Umbilical cord (tissue), 2 donors: Measurements from ENCODE around the gene BRPF3. TPM values are rescaled to one million over a fixed set of nuclear protein-coding genes. Genes with fewer than 3 reads are reported as not detected.

Source experiments
- DNase-seq: peaks from one replicate; pipeline ENCODE4 v3.0.0-alpha.2; 2015; ENCODE audit warnings: low spot score
- total RNA-seq: library from RNA; depleted of rRNA; stranded (reverse); fragments of >200 nt; gene quantifications from one replicate; pipeline ENCODE4 v1.2.3, GENCODE V29; 2014; ENCODE audit warnings: low replicate concordance; ENCODE audit not compliant: insufficient read depth

The BRPF3 gene
- 9.4 TPM for total RNA-seq

DNA sequence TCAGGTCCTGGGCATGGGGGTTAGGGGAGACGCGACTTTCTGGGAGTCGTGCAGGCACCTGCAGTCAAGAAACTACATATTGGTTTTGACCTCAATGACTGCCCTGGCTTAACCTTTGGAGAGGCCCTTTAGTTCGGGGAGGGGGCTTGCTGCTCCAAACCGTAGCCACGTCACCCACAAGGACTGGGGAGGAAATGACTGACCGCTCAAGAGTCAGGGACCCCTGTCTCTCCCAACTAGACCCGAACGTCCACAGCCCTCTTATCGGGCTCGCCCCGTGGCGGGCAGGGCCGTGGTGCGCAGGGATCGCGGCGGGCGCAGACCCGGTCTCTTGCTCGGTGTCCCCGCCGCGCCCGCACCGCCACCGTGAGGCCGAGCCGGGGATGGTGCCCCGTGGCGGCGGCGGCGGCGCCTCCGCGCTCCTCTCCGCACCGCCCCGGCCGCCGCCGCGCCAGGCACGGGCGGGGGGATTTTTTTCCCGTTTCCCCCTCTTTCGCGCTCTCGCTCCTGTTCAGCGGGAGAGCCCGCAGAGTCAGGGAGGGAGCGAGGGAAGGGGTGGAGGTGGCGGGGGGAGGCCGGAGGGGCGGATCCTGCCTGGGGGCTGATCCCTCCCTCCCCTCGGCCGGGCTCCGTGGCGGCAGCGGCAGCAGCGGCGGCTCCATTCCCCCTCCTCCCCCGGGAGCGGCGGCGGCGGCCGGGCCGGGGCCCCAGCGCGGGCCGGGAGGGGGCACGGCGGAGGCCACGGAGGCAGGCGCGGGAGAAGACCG, at the start of gene BRPF3:
BRPF3 (plus strand) TSS at position 632 of the 767 bp plus-strand sequence. CDS start 3,579 bp downstream, outside the sequence.
- peak; percentile 85 for DNase-seq

DNA sequence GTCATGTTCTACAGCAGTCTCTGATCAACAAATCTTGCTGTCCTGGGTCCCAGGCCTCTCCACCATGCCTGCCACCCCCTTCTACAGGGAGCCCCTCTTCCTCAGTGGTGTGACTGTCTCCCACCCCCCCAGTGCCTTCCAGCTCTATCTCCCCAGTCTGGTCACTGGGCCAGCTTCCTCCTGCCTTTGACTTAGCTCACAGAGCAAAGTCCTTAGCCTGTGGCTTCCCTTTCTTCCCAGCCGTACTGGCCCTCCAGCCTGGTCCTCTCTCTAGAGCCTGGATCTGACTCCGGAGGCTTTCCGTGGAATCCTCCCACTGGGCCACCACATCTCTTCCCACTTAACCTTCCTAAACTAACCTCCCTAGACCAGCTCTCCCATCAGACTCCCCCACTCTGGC, 49.2 kb upstream of the BRPF3 start:
- DNase-seq = no peak

DNA sequence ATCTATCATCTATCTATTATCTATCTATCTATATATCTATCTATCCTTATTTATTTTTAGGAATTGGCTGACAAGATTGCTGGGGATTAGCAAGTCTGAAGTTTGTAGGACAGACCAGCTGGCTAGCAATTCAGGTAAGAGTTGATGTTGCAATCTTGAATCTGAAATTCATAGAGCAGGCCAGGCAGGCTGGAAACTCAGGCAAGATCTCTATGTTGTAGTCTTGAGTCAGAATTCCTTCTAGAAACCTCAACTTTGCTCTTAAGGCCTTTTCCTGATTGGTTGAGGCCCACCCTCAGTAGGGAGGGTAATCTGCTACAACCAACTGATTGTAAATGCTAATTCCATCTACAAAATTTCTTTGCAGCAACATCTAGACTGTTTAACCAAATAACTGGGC, 47.1 kb upstream of the BRPF3 start:
- no peak for DNase-seq

DNA sequence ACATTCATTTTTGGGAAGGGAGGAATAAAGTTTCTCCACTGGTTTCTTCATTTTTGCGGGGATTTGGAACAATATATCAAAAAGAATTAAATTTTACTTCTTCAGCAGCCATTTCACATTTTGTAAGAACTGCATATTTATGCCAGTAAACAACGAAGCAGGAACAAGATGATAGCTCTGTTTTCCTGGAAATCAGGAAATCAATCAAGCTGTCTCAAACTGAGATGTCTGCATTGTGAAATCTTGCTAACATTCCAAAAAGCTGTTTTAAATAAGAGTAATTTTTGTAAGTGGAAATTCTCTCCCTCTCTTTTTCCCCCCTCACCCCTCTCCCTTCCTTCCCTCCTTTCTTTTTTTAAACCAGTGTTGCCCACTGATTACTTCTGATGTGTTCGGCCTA, 46.3 kb upstream of the BRPF3 start:
- DNase-seq = no peak

DNA sequence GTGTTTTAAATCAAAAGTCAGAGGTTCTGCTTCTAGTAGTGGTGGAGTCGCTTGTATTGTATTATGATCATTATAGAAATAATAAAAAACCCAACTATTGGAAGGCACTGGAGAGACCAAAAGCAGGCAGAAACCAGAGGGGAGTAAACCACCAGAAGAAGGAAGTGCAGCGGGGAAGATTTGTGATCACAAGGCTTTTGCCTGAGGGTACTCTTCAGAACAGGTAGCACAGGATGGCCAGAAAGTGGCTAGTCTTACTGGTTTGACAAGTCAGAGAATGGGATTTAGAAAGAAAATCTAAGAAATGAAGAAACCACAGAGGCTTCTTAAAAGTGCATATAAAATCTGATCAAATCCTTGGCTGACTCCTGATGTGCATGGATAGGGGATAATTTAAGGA, 42.3 kb upstream of the BRPF3 start:
- DNase-seq = no peak

DNA sequence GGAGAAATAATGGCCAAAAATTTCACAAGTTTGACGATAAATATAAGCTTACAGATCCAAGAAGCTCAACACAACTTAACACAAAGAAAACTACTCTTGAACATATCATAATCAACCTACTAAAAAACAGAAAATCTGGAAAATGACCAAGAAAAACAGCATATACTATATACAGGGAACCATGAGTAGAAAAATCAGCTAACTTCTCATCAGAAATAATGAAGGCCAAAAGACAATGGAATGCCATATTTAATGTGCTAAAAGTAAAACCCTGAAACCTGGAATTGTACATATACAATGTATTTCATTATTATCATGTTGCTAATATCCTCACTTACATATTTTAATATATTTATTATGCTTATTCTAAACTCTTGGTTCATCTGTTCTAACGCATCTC, 40.9 kb upstream of the BRPF3 start:
- DNase-seq = no peak

DNA sequence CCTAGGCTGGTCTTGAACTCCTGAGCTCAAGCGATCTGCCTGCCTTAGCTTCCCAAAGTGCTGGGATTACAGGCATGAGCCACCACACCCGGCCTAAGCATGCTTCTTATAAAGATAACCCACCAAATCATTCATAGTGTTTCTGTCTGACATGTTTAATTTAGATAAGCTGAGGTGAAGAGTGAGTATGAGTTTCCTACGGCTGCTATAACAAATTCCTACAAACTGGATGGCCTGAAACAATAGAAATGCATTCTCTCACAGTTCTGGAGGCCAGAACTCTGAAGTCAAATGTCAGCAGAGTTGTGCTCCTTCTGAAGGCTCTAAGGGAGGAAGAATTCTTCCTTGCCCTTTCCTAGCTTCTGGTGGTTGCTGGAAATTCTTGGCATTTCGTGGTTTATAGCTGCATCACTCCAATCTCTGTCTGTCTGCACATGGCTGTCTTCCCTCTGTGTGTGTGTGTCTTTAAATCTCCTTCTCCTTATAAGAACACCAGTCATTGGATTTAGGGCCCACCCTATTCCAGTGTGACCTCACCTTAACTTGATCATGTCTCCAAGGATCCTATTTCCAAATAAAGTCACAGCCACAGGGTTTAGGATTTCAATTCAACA, 36.3 kb upstream of the BRPF3 start:
- no peak for DNase-seq

DNA sequence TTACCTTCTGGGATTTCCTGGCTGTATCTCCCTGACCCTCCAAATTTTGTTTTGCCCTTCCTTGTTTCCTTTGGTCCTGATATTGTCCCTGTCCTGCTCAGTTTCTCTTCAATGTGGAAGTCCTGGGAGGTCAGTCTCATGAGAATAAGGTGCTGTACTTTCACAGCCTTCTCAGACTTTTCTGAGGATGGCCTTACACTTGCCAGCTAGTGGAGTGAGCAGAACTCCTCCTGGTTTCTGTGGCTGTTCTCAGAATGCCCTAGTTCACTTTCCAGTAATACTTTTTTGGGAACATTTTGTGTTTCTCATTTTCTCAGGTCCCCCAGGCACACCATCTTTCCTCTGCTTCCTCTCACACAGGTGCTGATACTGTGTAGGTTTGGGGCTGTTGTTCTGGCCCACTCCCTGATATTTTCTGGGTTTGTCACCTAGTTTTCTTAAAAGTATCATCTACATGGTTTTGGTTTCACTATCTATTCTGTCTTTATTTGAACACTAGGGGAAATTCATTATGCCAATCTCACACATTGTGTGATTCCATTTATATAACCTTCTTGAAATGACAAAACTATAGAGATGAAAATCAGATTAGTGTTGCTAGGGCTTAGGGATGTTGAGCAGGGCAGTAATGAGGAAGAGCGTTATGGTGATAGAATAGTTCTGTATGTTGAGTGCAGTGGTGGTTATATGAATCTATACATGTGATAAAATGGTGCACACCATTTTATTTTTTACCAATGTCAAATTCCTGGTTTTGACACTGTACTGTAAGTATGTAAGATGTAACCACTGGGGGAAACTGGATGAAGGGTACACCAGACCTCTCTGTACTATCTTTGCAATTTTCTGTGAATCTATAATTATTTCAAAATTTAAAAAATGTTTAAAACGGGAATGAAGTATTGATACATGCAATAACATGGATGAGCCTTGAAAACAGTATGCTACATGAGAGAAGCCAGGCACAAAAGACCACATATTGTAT, 27.2 kb upstream of the BRPF3 start:
- DNase-seq = no peak

DNA sequence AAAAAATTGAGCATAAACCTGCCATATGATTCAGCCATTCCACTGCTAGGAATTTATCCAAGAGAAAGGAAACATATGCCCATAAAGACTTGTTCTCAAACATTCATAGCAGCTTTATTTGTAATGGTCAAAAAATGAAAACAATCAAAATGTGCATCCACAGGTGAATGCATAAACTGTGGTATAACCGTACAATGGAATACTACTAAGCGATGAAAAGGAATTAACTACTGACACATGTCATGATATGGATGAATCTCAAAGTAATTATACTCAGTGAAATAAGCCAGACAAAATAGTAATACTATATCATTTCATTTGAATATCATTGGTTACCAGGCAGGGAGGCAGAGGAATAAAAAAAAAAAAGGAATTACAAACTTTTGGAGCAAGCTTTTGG, 25.8 kb upstream of the BRPF3 start:
- DNase-seq = no peak

DNA sequence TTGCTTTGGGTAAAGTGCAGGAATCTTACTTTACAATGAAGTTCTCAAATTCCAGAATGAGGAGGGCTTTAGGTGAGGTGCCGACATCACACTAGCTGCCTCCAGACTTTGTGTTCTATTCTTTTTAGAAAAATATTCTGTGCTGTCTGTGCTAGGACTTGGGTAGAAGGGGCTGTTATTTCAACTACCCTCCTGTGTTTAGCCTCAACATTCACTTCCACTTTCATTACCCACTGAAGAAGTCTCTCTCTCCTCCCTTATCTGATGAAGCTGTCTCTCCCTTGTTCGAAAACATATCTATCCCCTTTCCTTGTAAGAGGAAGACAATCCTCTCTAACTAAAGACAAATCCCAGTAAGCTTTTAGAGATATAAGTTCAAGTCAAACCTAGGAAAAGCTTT, 25.0 kb upstream of the BRPF3 start:
- DNase-seq = no peak

DNA sequence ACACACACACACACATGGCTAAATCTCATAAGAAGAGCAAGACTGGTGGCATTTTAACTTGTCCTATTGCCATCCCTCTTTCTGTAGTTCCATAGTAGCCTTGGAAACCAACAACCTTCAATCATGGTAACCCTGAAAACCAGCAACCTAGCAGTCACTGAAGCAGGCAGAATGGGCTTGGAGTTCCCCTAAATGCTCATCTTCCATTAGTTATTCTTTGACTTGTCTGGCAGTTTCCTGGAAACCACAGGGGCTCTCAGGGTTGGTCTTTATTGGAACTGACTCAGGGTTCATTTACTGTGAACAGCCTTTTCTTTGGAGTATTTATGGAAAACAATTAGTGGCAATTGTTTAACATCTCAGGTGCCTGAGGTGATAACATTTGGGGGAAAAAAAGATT, 19.4 kb upstream of the BRPF3 start:
- no peak for DNase-seq

DNA sequence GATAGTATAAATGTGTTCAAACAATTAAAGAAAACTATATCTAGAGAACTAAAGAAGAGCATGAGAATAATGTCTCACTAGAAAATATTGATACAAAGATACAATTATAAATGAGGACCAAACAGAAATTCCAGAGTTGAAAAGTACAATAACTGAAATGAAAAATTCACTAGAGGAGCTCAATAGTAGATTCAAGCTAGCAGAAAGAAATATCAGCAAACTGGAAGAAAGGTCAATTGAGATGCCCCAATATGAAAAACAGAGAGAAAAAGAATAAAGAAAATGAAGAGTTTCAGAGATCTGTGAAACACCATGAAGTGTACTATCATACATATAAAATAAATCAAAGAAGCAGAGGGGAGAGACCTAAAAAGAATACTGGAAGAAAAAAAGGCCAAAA, 18.0 kb upstream of the BRPF3 start:
- no peak for DNase-seq

DNA sequence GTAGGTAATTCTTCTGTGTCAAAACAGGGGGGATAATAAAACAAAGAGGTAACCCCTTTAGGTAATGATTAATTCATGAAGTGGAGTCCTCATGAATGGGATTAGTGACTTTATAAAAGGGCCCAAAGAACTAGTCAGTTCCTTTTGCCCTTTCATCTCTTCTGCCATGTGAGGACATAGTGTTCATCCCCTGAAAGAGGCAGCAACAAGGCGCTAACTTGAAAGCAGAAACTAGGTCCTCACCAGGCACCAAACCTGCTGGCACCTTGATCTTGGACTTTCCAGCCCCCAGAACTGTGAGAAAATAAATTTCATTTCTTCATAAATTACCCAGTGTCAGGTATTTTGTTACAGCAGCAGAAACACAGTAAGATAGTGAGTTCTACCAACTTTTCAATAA, 16.4 kb upstream of the BRPF3 start:
- no peak for DNase-seq

DNA sequence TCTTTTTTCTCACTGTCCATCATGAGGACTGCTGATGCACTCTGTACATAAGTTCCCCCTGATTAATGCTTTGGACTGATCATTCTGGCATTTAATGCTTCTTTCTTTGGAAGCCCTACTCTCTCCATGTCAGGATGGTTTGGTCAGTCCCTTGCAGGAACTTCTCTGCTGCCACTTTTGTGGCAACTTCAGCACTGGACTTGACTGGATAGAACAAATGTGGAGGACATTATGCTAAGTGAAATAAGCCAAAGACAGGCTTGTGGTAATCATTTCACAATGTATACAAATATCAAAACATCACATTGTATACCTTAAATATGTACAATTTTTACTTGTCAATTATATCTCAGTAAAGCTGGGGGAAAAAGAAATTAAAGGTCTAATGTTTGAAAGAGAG, 12.2 kb upstream of the BRPF3 start:
- no peak for DNase-seq

DNA sequence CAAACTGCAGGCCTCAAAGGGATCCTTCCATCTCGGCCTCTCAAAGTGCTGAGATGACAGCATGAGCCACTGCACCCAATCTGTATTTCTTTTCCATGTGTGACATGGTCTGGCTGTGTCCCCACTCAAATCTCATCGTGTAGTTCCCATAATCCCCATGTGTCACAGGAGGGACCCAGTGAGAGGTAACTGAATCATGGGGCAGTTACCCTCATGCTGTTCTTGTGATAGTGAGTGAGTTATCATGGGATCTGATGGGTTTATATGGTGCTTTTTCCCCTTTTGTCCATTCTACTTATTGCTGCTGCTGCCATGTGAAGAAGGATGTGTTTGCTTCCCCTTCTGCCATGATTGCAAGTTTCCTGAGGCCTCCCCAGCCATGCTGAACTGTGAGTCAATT, 10.3 kb upstream of the BRPF3 start:
- DNase-seq = no peak

DNA sequence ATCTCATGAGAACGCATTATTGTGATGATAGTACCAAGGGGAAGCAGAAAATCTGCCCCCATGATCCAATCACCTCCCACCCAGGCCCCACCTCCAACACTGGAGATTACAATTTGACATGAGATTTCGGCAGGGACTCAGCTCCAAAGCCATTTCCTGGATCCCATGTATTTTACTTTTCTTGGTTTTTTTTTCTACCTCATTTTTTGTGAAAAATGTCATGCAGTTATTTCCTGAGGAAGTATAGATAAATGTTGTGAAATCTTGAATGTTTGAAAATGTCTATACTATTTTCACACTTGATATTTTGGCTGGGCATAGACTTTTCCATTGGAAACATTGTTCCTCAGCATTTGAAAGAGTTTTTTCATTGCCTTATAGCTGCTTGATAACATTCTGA, 9.1 kb upstream of the BRPF3 start:
- DNase-seq = no peak

DNA sequence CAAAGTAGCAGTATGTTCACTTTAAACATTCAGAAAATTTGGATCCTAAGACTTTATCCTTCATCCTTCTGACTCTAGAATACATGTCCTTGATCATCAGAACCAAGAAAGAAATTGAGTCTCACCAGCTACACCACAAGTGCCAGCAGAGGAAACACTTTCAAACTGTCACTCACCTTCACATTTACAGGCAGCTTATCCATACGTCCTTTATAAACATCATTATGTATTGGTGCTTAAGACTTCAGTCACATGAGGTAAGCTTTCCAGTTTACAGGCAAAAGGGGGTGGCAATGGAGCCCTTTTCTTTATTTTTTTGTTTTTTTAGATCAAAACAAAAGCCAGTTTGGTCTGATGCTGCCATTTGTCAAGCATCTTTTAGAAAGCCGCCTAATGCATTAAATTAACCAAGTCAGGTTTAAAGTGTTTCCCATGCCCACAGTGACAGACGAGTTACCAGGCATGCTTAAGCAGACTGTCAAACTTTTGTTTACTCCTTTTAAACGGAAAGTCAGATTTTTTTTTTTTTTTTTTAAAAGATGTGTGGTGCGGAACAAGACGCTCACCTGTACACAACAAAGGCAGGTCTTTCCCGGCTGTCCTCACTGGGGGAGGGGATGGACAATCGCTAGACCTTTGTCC, 952 bp upstream of the BRPF3 start:
- no peak for DNase-seq

DNA sequence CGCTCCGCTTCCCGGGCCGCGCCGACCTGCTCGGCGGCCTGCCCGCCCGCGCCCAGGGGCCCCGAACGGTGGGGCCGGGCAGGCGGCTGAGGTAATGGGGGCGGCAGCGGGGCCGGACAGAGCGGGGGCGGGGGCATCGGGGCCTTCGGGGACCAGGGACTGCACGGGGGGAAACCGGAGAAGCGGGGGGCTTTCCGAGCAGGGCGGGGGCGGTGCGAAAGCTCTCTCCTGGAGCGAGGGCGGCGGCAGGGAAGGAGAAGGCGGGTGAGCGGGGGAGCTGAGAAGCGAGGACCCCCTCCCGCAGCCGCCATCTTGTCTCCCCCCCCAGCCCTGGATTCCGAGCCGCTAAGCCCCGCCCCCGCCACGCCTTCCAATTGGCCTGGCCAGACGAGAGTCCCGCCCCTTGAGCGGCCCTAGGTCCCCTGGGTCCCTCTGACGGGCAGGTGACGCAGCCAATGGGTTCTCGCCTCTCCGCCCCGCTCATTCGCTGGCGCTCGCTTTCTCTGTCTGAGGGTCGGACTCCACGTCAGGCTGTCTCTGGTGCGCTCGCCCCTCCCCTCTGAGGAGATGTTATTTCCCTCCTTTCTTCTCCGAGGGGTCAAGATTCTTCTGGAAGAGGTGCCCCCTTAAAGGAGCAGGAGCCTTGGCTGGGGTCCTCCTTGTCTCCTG, 470 bp downstream of the BRPF3 start:
- DNase-seq = peak; percentile 98

DNA sequence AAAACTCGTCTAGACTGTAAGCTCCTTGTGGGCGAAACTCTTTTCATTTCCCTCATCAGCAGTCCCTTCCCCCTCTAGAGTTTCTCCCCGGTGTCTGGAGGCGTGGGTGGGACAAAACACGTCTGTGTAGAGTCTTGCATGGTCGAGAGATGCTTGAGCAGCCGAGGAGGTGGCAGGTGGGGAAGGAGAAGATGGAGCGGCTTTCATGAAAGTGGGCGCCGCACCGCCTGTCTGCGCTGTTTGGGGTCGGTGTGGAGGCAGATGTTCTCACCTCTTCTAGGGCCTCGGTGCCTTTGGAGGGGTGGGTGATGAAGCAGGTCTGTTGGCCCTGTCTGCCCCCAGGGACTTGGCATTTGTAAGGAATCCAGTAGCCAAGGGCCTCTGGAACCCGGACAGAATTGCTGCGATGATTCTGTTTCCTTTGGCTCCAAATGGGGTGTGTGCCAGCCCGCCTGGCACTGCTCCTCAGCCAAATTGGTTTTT, 1.2 kb downstream of the BRPF3 start:
- DNase-seq = no peak

DNA sequence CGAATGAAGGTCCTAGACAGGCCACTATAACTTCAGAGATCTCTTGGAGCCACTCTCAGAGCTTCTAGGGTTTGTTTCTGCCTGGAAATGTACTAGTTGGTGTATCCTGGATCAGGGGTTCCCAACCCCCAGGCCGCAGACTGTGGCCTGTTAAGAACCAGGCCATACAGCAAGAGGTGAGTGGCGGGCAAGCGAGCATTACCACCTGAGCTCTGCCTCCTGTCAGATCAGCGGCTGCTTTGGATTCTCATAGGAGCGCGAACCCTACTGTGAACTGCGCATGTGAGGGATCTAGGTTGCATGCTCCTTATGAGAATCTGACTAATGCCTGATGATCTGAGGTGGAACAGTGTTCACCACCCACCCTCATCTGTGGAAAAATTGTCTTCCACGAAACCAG, 2.4 kb downstream of the BRPF3 start:
- DNase-seq = no peak
